IPS DF 4.7 (cell line): ENCODE data around the gene RFX2.
"Not testable (repeated sequence)": the region's sequence is repeated elsewhere in the genome, so short reads cannot be mapped to it uniquely, and the experiment has no call there.

ENCODE experiments used
- DNase-seq: peaks from one replicate; pipeline ENCODE4 v3.0.0-alpha.2; 2013; ENCODE audit warnings: low spot score; ENCODE audit errors: extremely low read depth

Gene RFX2

DNA sequence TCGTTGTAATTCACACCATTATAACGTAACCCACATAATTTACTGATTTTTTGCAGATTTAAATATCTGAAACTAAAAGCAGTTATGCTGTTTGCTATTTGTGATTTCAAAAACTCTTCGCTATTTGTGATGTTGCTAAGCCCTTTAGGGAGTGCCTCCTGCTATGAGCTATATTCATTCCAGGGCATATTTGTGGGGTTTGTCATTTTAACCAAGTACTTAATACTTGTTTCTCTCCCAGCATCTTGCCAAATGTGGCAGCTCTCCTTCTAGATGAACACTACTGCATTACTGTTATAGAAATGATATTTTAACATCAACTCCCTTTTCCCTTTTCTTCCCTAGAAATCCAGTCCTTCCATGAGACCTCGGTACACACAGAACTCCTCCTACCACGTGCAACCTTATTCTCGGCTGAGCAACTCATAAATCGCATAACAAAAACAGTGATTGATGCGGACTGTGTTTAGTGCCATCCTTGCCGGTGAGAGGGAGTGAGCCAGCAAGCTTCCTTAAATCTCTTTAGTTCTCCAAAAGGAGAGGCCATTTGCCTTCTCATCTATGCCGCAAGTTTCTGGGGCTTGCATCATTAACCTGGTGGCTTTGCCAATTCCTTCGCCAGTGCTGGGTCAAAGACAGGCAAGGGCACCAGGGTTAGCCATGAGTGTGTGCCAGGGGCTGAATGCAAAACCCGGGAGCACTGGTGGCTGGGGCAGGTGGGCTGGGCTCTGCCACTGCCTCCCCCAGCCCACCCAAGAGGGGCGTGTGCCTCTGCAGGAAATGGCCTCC is 33.4 kb downstream of the RFX2 start:
- no peak for DNase-seq

DNA sequence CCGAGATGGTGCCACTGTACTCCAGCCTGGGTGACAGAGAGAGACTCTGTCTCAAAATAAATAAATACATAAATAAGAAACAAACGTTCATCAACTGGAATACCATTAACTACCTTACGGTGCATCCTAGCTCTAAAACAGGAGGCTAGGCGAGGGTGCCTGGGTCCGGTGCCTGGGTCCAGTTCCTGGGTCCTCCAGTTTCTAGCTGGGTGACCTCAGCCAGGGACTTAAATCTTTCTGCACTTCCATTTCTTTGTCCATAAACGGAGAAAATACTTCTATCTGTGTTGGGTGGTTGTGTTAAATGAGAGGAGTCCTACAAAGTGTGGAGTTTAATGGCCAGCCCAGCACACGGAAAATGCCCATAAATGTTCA is 34.0 kb downstream of the RFX2 start:
- DNase-seq, result no peak

DNA sequence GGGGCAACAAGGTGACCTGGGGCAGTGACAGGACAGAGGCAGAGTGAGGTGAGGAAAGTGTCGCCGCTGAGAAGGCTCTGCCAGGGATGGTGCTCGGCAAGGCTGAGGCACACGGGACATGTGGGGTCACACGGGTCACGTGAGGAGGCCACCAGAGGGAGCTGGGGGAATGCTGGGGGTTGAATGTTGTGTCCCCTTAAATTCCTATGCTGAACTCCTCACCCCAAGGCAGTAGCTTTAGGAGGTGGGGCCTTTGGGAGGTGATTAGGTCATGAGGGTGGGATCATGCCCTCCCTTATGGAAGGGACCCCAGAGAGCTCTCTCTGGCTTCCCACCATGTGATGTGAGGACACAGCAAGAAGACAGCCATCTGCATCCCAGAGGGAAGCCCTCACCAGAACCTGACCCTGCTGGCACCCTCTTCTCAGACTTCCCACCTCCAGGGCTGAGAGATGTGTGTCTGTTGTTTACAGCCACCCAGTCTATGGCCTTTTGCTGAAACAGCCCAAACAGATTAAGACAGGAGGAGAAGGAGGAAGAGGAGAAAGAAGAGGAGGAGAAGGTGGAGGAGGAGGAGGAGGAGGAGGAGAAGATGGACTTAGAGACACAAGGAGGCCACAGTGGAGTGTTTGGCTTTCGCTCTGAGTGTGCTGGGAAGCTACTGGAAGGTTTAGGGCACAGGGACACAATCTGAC is 35.4 kb downstream of the RFX2 start:
- no peak for DNase-seq

DNA sequence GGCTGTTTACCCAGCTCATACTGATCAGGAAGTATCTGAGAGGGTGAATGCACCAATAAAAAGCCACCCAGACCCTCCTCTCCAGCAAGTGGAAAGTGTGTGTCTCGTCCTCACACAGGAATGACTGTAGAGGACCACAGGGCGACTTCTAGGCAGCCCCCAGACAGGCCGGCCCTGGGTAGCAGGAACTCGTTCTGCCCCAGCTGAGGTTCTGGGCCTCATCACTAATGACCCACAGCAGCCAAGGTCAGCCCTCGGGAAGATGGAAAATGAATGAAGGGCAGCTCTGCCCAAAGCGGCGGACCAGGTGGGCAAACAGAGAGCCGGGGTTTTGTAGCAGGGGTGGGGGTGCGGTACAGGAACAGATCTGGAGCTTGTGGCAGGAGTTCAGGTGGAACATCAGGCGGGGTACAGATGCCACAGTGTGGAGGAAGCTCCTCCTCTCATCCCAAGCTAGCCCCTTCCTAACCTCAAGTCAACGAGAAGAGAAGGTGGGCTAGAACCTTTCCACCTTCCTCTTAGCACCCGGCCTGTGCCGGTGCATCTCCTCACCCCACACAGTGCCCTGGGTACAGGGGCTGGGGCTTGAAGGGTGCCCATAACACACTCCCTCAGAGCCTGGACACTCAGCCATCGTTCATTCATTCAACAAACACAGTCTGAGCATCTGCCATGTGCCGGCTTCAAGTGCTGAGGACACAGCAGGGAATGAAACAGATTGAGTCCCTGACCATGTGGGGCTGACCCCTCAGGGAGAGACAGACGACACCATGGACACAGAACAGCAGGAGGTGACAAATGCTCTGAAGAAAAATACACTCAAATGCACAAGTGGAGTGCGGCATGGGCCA is 36.2 kb downstream of the RFX2 start:
- DNase-seq, result no peak

DNA sequence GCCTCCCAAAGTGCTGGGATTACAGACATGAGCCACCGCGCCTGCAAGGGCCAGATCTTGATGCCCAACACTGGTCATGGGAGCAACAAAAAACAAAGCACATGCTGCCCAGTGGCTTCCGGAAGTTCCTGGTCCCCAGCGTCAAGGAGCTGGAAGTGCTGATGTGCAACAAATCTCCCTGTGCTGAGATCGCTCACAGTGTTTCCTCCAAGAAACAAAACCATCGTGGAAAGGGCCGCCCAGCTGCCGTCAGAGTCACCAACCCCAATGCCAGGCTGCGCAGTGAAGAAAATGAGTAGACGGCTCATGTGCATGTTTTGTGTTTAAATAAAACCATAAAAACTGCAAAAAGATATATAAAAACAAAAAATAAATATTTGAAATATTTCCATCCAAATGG is 37.1 kb downstream of the RFX2 start:
- not testable (repeated sequence) for DNase-seq

DNA sequence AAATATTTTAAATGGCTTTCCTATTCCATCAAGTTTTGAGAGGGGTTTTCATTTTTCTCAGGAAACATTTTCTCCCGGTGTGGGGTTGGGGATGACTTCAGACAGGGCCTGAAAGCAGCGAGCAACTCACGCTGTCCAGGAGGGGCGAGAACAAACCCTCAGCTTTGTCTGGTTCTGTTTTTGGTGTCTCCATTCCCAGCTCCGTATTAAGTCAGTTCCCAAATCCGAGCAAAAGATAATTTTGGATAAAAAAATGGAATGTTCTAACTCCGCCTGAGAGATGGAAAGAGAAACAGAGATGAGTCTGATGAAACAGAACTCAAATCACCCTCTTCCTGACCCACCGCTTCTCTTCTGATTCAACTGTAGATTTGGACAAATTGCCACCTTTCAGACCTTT is 38.4 kb downstream of the RFX2 start:
- DNase-seq, result no peak

DNA sequence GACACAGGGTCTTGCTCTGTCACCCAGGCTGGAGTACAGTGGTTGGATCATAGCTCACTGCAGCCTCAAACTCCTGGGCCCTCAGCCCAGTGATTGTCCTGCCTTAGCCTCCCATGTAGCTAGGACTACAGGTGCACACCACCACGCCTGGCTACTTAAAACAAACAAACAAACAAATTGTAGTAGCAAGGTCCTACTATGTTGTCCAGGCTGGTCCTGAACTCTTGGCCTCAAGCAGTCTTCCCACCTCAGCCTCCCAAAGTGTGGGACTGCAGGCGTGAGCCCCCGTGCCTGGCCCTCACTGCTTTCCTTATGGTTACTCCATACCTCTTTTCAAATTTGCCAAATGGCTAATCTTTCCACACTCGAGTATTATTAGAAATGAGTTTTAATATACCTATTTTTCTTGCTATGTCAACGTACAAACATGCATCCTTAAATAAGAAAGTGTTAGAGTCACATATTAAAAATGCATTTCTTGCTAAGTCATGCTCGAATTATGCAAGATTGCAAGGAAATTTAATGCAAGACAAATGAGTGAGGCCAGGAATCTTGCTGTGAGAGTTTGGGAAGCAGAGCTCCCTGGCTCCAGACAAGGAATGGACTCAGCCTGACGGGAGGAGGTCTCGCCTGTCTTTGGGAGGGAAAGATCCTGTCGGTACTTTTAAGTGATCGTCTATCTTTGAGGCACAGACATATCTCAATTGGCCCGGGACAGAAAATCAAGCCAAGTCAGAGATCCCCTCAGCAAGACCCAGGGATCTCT is 39.4 kb downstream of the RFX2 start:
- DNase-seq, result no peak

DNA sequence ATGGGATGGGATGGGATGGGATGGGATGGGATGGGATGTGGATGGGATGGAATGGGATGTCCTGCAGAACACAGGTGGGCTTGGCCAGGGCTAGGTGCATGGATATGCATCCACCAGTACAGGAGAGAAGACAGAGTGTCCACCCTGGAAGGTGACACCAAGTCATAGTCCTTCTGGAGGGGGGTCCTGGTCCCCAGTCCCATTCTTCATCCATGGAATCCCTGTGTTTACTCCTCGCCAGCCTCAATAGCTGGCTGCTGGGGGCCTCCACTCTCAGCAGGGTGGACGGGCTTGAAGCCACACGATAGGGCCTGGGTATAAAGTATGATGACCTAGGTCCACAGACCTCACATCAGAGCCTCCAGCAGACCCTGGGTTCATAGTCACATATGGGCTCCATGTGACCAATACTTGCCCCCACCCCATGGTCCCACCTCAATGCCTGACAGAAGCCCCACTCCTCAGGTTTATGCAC is 40.1 kb downstream of the RFX2 start:
- DNase-seq, result no peak

DNA sequence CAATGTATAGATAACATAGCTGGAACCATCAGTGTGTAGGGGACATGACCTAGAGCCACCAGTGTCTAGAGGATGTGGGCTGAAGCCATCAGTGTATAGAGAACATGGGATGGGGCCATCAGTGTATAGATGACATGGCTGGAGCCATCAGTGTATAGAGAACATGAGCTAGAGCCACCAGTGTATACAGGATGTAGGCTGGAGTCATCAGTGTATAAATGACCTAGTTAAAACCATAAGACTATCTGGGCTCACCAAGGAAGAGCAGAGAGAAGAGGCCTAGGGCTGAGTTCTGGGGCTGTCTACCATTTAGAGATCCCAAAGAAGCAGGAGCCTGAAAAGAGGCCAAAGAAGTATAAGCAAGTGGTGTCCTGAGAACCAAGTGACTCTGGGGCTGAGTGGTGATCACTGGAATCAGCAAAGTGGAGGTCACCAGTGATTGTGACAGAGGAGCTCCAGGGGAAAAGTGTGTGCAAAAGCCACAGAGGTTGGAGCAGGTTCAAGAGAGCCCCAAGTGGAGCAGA is 41.0 kb downstream of the RFX2 start:
- DNase-seq, result no peak

DNA sequence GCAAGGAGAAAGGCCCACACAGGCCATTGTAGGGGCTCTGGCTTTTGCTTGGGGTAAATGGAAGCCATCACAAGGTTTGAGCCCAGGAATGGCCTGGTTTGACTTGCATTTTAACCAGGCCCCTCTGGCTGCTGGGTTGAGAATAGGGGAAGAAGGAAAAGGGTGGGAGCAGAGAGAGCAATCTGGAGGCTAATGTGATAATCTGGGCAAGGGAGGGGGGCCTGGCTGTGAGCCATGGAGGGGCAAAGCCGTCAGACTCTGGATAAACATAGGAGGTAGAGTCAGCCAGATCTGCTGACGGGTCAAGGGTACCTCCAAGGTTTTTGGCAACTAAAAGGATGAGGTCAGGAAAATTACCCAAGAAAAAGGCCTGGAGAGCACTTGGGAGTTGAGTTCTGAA is 41.6 kb downstream of the RFX2 start:
- DNase-seq, result no peak

DNA sequence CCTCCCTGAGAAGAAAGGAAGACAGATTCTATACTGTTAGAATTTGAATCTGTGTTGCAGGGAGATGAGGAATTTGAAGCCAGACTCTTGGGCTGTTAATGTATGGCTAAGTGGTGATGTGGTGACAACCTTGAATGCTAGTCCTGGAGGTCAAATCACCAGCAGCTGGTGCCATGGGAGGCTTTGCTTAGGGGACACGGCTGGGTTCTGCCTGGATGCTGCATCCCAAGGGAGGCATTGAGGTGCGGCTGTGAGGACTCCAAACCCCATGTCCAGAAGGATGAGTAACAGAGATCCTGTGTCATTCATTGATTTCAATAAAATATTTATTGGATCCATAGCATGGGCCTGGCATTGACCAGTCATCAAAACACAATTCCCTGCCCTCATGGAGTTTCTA is 42.3 kb downstream of the RFX2 start:
- no peak for DNase-seq

DNA sequence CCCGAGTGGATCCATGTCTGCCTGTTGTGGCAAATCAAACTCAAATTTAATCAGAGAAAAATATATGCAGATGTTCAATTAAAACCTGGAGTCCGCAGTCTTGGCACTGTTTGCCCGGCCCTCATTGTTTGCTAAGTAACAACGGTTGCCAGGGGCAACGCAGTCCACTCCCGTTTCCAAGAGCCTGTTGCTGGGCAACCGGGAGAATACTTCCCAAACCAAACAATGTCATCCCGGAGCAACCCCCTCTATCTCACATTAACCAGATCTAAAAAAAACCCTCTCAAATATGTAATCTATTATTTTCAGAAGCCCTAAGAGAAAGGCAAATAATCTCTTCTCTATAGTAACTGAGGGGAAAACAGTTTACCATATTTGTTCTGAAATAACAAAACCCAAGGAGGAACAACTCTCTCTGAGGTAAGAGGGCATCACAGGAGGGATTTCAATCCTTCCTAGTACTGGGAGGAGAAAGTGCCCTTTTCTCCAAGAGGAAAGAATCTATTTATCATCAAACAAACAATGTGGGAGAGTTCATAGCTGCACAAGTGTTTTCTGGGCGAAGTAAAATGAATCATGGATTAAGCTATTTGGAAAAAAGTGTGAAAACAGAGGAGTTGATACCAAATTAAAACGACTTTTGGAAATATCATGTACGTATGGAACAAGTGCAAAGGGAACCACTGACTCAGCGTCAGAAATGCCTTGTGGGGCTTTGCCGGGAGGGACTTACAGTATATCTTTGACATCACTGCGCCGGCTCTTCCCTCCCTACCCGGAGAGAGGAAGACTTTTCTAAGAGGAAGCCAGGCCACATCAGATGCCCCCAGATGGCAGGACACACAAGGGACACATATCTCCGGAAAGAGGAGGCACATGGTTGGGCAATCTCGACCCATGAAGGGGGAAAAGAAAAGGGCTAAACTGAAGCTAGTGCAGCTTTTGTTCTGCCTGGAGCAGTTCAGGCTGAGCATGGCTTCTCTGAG is 43.3 kb downstream of the RFX2 start:
- no peak for DNase-seq

DNA sequence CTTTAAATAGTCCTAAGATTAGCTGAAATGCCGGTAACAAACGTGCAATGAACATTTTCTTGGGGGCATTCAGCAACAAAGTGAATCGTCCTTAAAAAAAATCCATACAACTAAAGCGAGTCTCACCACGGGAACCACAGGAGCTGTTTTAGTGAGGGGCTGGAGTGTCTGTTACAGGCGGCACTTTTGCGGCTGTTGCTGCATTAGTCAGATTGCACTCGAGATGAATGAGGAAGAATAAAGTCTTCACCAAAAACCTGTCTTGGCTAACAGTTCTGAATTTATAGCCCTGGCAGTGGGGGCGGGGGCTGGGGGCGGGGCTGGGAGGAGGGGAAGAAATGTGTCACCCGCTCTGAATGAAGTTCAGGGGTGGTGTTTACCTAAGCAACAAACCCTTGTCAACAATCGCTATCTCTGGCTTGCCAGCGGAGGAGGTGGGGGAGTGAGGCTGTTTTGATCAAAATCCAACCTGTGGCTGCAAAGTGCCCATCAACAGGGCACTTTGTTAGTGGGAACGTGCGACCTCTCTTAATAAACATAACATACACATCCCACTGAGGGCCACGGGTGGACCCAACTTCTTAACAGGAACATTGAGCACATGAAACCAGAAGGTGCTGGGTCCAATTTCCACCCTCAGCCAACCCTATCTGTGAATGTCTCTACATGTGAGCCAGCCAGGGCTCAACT is 44.5 kb downstream of the RFX2 start:
- no peak for DNase-seq

DNA sequence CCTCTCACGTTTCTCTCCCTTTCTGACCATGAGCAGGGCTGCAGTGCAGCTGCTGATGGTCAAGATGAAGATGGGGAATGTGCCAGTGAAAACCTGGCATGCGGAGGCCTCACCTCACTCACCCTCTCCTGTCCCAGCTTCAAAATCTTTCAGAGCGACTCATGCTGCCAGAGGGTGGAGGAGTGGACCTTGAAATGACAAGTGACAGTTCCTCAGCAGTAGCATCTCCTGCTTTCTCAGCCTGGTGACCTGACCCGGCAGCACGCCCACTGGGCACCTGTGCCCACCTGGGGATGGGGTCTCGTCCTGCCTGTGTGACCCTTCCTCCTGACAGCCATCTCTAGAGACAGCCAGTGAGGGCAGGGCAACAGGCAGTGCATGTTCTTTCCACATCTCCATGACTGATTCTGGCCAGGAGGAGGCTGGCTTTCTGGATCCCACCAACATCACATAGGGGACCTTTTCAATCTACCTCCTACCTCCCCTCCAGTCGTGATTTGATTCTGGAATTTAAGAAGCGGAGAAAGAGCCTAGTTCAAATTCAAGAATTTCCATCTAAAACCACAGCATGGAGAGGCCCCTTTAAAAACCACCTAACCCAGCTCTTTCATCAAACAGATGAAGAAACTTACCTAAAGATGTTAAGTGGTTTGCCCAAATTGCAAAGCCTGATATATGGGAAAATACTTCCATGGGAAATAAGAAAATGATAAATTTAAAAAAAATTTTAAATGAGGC is 45.8 kb downstream of the RFX2 start:
- no peak for DNase-seq

DNA sequence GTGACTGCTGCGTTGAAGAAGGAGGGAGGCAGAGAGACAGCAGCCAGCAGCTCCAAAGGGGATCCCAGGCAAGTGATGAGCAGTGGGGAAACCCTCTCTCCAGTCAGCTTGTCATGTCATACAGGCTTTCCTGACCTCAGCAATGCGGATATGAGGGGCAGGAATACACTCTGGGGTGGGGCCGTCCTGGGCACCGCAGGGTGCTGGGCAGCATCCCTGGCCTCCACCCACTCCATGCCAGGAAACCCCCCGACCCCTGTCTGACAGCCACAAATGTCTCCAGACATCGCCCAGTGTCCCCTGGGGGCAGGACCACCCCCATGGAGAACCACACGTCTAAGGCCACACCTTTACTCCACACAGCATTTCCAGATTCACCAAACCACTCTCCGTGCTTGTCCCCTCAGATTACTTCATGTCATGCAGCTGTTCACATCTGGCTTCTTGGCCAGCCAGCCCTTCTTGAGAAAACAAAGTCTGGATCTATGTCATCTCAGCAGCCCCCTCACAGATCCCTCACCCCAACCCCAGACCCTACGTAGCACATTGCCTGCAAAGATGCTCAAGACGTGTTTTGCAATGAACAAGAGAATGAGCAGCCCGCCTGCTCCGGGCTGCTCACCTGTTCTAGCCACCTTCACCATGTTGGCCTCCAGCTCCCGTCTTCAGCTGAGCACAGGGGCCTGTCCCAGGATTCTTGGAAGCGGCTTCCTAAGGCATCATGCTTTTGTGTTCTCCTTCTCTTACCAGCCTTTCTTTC is 46.5 kb downstream of the RFX2 start:
- DNase-seq, result no peak

DNA sequence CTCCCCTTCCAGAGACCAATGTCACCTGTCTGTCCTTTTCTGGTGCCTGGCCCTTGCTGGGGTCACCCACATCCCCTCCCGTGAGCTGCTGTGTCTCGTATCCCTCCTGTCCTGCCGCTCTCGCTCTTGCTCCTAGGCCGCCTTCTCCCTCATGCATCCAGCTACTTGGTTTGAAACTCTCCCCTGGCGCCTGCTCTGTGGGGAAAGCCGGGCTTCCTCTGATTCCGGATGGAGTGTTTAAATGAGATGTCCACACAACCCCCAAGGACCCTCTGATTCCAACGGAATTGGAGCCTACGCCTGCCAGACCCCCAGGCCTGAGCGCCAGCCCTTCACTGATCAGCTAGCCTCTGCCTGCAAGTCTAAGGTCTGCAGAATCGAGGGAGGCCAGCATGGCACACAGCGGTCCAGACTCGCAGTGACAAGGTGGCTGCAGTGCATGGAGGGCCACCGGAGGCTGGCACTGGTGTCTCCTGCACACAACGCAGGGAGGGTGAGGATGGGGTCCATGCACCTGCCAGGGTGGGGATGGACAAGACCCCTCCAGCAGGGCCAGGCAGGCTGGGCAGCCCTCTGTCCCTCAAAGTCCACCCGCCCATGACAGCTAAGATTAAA is 47.2 kb downstream of the RFX2 start:
- DNase-seq, result no peak

DNA sequence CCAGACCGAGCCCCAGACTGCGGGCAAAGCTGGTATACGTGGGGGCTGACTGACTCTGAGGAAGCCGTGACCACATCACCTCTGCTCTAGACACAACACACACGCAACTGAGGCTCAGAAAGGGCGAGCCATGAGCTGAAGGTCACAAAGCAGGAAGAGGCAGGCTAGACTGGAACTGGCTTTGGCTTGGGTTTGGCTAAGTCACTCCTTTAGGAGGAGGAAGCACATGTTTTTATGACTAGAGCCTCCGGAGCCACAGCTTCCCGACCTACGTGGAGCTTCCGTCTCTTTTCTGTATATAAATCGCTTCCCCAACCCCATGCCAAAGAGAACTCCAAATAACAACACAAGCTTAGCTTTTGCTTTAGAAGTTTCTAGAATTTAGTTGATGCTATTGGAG is 48.0 kb downstream of the RFX2 start:
- DNase-seq, result no peak
